ENCODE results near the gene KRTAP21-3.

The KRTAP21-3 gene

GRCh38 chr21:30710499-30710898 lies 8.1 kb downstream of the KRTAP21-3 start (continued):
- TF ChIP-seq POU6F1 (CRISPR knock-in tag; IDR thresholded peaks at IDR 0.05; ENCODE audit: borderline replicate concordance, low read depth): no peak

GRCh38 chr21:30707409-30707808 lies 11.2 kb downstream of the KRTAP21-3 start:
- ATAC-seq: no peak
- TF ChIP-seq TOX (CRISPR knock-in tag; IDR thresholded peaks at IDR 0.05; ENCODE audit: borderline replicate concordance): no peak
- no peak for TF ChIP-seq OSR1 (CRISPR knock-in tag; IDR thresholded peaks at IDR 0.05)
- TF ChIP-seq ZNF565 (CRISPR knock-in tag; conservative IDR thresholded peaks at IDR 0.05; ENCODE audit: low read depth): no peak
- TF ChIP-seq, protein P1, sequence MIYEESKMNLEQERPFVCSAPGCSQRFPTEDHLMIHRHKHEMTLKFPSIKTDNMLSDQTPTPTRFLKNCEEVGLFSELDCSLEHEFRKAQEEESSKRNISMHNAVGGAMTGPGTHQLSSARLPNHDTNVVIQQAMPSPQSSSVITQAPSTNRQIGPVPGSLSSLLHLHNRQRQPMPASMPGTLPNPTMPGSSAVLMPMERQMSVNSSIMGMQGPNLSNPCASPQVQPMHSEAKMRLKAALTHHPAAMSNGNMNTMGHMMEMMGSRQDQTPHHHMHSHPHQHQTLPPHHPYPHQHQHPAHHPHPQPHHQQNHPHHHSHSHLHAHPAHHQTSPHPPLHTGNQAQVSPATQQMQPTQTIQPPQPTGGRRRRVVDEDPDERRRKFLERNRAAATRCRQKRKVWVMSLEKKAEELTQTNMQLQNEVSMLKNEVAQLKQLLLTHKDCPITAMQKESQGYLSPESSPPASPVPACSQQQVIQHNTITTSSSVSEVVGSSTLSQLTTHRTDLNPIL (CRISPR knock-in tag; IDR thresholded peaks at IDR 0.05; ENCODE audit: low read depth): no peak
- TF ChIP-seq, protein P2, sequence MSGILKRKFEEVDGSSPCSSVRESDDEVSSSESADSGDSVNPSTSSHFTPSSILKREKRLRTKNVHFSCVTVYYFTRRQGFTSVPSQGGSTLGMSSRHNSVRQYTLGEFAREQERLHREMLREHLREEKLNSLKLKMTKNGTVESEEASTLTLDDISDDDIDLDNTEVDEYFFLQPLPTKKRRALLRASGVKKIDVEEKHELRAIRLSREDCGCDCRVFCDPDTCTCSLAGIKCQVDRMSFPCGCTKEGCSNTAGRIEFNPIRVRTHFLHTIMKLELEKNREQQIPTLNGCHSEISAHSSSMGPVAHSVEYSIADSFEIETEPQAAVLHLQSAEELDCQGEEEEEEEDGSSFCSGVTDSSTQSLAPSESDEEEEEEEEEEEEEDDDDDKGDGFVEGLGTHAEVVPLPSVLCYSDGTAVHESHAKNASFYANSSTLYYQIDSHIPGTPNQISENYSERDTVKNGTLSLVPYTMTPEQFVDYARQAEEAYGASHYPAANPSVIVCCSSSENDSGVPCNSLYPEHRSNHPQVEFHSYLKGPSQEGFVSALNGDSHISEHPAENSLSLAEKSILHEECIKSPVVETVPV (CRISPR knock-in tag; IDR thresholded peaks at IDR 0.05): no peak
- TF ChIP-seq ZNF70 (CRISPR knock-in tag; IDR thresholded peaks at IDR 0.05): no peak
- TF ChIP-seq CSDC2 (CRISPR knock-in tag; IDR thresholded peaks at IDR 0.05): no peak
- TF ChIP-seq, protein P3, sequence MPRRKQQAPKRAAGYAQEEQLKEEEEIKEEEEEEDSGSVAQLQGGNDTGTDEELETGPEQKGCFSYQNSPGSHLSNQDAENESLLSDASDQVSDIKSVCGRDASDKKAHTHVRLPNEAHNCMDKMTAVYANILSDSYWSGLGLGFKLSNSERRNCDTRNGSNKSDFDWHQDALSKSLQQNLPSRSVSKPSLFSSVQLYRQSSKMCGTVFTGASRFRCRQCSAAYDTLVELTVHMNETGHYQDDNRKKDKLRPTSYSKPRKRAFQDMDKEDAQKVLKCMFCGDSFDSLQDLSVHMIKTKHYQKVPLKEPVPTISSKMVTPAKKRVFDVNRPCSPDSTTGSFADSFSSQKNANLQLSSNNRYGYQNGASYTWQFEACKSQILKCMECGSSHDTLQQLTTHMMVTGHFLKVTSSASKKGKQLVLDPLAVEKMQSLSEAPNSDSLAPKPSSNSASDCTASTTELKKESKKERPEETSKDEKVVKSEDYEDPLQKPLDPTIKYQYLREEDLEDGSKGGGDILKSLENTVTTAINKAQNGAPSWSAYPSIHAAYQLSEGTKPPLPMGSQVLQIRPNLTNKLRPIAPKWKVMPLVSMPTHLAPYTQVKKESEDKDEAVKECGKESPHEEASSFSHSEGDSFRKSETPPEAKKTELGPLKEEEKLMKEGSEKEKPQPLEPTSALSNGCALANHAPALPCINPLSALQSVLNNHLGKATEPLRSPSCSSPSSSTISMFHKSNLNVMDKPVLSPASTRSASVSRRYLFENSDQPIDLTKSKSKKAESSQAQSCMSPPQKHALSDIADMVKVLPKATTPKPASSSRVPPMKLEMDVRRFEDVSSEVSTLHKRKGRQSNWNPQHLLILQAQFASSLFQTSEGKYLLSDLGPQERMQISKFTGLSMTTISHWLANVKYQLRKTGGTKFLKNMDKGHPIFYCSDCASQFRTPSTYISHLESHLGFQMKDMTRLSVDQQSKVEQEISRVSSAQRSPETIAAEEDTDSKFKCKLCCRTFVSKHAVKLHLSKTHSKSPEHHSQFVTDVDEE (CRISPR knock-in tag; IDR thresholded peaks at IDR 0.05): no peak
- TF ChIP-seq SNAI2 (CRISPR knock-in tag; IDR thresholded peaks at IDR 0.05): no peak
- TF ChIP-seq, protein P4, sequence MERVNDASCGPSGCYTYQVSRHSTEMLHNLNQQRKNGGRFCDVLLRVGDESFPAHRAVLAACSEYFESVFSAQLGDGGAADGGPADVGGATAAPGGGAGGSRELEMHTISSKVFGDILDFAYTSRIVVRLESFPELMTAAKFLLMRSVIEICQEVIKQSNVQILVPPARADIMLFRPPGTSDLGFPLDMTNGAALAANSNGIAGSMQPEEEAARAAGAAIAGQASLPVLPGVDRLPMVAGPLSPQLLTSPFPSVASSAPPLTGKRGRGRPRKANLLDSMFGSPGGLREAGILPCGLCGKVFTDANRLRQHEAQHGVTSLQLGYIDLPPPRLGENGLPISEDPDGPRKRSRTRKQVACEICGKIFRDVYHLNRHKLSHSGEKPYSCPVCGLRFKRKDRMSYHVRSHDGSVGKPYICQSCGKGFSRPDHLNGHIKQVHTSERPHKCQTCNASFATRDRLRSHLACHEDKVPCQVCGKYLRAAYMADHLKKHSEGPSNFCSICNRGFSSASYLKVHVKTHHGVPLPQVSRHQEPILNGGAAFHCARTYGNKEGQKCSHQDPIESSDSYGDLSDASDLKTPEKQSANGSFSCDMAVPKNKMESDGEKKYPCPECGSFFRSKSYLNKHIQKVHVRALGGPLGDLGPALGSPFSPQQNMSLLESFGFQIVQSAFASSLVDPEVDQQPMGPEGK (CRISPR knock-in tag; IDR thresholded peaks at IDR 0.05; ENCODE audit: borderline replicate concordance): no peak
- no peak for TF ChIP-seq ISL1 (CRISPR knock-in tag; IDR thresholded peaks at IDR 0.05)
- no peak for TF ChIP-seq ZFP3 (CRISPR knock-in tag; IDR thresholded peaks at IDR 0.05)
- no peak for TF ChIP-seq BACH2 (CRISPR knock-in tag; IDR thresholded peaks at IDR 0.05; ENCODE audit: borderline replicate concordance)
- TF ChIP-seq RARB (CRISPR knock-in tag; IDR thresholded peaks at IDR 0.05): no peak
- TF ChIP-seq GLIS3 (CRISPR knock-in tag; IDR thresholded peaks at IDR 0.05): no peak
- no peak for TF ChIP-seq ZFP30 (CRISPR knock-in tag; IDR thresholded peaks at IDR 0.05)
- no peak for TF ChIP-seq ZC3H10 (CRISPR knock-in tag; IDR thresholded peaks at IDR 0.05)
- TF ChIP-seq ESRRG (CRISPR knock-in tag; IDR thresholded peaks at IDR 0.05): no peak
- TF ChIP-seq TCF4 (CRISPR knock-in tag; IDR thresholded peaks at IDR 0.05; ENCODE audit: borderline replicate concordance): no peak

- TF ChIP-seq TCF4 (CRISPR knock-in tag; IDR thresholded peaks at IDR 0.05; ENCODE audit: borderline replicate concordance) (no peak), ESRRG (CRISPR knock-in tag; IDR thresholded peaks at IDR 0.05) (no peak), SNAI2 (CRISPR knock-in tag; IDR thresholded peaks at IDR 0.05) (no peak), ZNF70 (CRISPR knock-in tag; IDR thresholded peaks at IDR 0.05) (no peak)
- ATAC-seq: no peak
Measured at GRCh38 chr21:30695956-30696355, 22.6 kb downstream of the KRTAP21-3 start.

DNA sequence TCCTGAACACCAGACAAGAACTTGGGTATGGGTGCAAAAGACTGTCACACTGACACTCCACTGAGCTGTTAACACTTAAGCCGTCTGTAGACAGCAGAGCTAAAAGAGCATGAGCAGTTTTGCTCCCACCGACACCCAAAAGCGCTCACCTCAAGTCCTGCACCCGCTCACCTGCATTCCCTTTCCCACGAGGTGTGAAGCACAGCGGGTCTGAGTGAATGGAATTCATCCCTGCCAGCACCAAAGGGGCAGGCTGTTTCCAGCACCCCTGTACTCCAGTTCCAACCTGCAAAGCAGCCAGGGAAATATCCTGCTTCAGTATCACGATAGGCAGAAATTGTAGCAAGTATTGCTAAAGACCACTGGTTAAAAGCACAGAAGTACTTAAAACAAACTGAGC lies 28.8 kb downstream of the KRTAP21-3 start:
- no peak for ATAC-seq
- TF ChIP-seq CSDC2 (CRISPR knock-in tag; IDR thresholded peaks at IDR 0.05) (no peak), BACH2 (CRISPR knock-in tag; IDR thresholded peaks at IDR 0.05; ENCODE audit: borderline replicate concordance) (no peak), ZNF70 (CRISPR knock-in tag; IDR thresholded peaks at IDR 0.05) (no peak), TCF4 (CRISPR knock-in tag; IDR thresholded peaks at IDR 0.05; ENCODE audit: borderline replicate concordance) (no peak), ZFP30 (CRISPR knock-in tag; IDR thresholded peaks at IDR 0.05) (no peak)
- TF ChIP-seq, protein P4 (CRISPR knock-in tag; IDR thresholded peaks at IDR 0.05; ENCODE audit: borderline replicate concordance): no peak

Data from SK-N-SH treated with all-trans-retinoic acid at 6 μM for 48 hours (cell line).